Mesodermal cell (in vitro differentiated cells): ENCODE results near the gene SPATA2L. TPM values are rescaled to one million over a fixed set of nuclear protein-coding genes. Genes with fewer than 3 reads are reported as not detected.

Source experiments
- H3K27ac ChIP-seq: 2 replicates; pipeline ENCODE4 v1.7.0; 2013; ENCODE audit warnings: mild to moderate bottlenecking, low read depth, low read length, moderate library complexity; ENCODE audit not compliant: severe bottlenecking
- H3K36me3 ChIP-seq: 2 replicates; pipeline ENCODE4 v1.7.1; 2013; ENCODE audit warnings: mild to moderate bottlenecking, low read length, moderate library complexity; ENCODE audit not compliant: control insufficient read depth, insufficient read depth
- H3K4me1 ChIP-seq: one replicate; pipeline ENCODE4 v1.7.1; 2013; ENCODE audit warnings: mild to moderate bottlenecking, low read length; ENCODE audit not compliant: insufficient read depth, control insufficient read depth, poor library complexity, severe bottlenecking
- H3K4me3 ChIP-seq: 2 replicates; pipeline ENCODE4 v1.7.0; 2013; ENCODE audit warnings: low read length, control low read depth, mild to moderate bottlenecking; ENCODE audit not compliant: insufficient read depth, poor library complexity, severe bottlenecking; ENCODE audit errors: extremely low read depth
- H3K9me3 ChIP-seq: 2 replicates; pipeline ENCODE4 v1.7.1; 2013; ENCODE audit warnings: mild to moderate bottlenecking, low read length, moderate library complexity; ENCODE audit not compliant: control insufficient read depth
- WGBS, 2 experiments: methylation state at CpG; one replicate each; pipeline ENCODE4 v1.1.5; 2013; ENCODE audit warnings: missing lambda C conversion rate in 2 of 2; ENCODE audit not compliant: insufficient coverage in 2 of 2; 5-methylcytosine and 5-hydroxymethylcytosine counted together
- polyA plus RNA-seq, 2 experiments: library from polyadenylated mRNA; stranded (reverse); fragments of 50-300 nt; gene quantifications; one replicate each; pipeline ENCODE4 v1.2.3, GENCODE V29; 2013

Gene SPATA2L, protein sequence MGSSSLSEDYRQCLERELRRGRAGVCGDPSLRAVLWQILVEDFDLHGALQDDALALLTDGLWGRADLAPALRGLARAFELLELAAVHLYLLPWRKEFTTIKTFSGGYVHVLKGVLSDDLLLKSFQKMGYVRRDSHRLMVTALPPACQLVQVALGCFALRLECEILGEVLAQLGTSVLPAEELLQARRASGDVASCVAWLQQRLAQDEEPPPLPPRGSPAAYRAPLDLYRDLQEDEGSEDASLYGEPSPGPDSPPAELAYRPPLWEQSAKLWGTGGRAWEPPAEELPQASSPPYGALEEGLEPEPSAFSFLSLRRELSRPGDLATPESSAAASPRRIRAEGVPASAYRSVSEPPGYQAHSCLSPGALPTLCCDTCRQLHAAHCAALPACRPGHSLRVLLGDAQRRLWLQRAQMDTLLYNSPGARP
- polyA plus RNA-seq (2013, experiment 1 of 2) = 7.3 TPM
- 5.8 TPM for polyA plus RNA-seq (2013, experiment 2 of 2)

DNA sequence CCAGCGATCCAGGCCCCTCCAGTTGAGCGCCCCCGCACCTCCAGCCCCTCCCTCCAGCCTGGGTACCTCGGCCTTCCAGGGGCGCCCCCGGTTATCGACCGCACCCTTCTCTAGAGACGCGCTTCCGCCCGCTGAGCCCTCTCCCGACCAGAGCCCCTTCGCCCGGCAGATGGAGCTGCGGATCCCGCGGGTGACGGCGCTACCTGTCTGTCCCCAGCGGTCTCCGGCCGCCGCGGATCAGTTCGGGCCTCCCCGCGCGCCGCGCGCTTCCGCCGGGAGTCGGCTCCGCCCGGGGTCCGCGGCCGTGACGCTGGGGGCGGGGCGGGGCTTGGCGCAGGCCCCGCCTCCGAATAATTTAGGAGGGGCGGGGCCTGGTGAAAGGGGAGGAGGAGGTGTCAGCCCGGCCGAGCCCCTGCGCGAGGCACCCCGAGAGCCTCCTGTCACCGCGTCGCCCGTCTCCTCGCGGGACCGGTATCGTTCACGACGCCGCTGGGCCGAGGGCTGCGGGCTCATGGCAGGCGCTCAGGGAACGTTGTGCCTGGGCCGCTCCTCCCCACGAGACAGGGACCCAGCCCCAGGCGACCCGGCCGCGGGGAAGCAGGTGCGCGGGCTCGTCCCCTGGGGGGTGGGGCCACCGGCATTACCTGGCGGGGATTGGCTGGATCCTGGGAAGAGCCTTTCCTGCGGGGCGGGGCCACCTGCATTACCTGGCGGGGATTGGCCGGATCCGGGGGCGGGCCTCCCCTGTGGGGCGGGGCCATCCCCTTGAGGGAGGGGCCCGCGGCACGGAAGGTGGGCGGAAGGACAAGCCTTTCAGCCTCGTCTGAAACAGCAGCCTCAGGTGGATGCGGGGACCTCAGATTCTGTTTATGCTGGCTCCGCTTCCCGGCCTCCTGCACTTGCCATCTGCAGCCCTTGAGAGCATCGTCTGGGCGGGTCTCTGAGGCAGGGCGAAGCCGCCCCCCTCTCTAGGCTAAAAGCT is at the start of gene SPATA2L:
Gene SPATA2L, minus strand, starts transcription at position 281 of the 982 bp plus-strand sequence. CDS start 473 bp downstream, outside the sequence.
- 1% methylated on average over 51 to 80 of the region's 97 CpGs for WGBS, 2 experiments
- peak within 1 kb of the TSS; percentile 67 for H3K4me3 ChIP-seq
- H3K4me1 ChIP-seq = peaks cover 9% of the 10 kb centered on the region
- peaks cover 21% of the 10 kb centered on the region for H3K36me3 ChIP-seq
- peak within 1 kb of the TSS; percentile 86 for H3K27ac ChIP-seq
- no peaks in the 10 kb centered on the region for H3K9me3 ChIP-seq

DNA sequence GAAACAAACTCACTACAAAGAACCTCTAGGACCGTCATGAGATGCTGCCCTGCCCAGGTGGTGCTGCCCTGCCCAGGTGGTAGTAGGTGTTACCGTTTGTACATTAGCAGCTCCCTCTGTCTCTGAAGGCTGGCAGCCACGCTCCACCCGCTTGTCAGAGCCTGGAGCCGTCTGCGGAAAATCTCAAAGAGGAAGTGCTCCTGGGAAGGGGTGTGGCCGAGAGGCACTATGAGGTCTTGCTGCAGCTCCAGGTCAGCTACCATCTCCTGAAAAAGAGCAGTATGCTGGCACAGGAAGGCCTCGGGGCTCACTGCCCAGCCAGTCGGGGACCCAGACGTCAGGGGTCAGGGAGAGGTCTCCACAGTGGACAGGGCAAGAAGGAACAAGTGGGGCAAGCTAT is 48.1 kb upstream of the SPATA2L start:
- Histone ChIP-seq H3K9me3 (no peaks in the 10 kb centered on the region), H3K27ac (no peak overlapping the region), H3K4me3 (no peak overlapping the region), H3K4me1 (no peaks in the 10 kb centered on the region), H3K36me3 (peaks cover 68% of the 10 kb centered on the region)
- WGBS, 2 experiments = 88 to 94% methylated on average over 7 to 10 of the region's 10 CpGs

DNA sequence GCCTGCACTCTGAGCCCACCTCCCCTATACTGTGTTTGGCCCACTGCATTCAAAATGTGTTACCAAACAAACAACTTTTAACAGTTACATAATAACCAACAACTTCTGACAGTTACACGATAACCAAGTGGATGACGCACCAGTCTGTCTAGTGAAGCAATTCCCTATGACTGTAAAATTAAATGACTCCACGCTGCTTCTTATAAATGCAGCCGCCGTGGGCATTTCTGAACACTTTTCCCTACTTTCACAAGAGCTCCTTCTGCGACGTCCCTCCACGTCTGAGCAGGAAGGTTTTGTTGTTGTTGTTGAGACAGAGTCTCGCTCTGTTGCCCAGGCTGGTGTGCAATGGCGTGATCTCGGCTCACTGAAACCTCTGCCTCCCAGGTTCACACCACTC is 47.4 kb upstream of the SPATA2L start:
- WGBS, 2 experiments = 91 to 94% methylated on average over 6 to 9 of the region's 11 CpGs
- H3K27ac ChIP-seq = no peak overlapping the region
- H3K36me3 ChIP-seq = peaks cover 75% of the 10 kb centered on the region
- H3K9me3 ChIP-seq = no peaks in the 10 kb centered on the region
- no peaks in the 10 kb centered on the region for H3K4me1 ChIP-seq
- no peak overlapping the region for H3K4me3 ChIP-seq

DNA sequence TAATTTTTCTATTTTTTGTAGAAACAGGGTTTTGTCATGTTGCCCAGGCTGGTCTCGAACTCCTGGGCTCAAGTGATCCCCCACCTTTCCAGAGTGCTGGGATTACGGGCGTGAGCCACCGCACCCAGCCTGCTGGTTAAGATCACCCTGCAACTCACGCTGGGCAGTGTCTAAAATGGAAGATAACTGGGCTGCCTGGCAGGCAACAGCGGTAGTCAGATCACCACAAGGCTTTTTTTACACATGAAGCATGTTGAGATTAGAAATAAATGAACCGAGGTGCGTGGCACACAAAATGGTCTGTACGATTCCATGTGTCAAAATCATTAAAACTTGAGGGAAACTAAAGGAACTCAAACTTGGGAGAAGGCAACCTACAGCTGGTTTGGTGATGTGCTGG is 46.6 kb upstream of the SPATA2L start:
- WGBS, 2 experiments = 97 to 98% methylated on average over 7 to 9 of the region's 9 CpGs
- peaks cover 77% of the 10 kb centered on the region for H3K36me3 ChIP-seq

DNA sequence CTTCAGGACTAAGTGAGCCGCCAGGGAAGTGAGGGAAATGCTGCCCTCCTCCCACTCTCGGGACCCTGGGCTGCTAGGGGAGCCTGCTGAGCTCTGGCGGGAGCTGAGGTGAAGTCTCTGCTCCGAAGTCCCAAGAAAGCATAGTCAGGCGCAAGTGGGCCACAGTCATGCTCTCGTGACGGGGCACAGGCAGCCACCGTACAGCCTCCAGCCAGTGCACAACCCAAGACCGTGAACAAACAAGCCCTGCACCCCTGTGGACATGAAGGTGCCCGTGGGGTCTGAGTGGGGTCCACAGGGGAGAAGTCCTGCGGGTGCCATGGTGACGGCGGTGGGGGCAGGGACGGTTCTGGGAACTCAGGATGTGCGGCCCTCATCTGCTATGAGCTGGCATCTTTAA is 44.5 kb upstream of the SPATA2L start:
- no peak overlapping the region for H3K4me3 ChIP-seq
- no peak overlapping the region for H3K27ac ChIP-seq
- H3K4me1 ChIP-seq = no peaks in the 10 kb centered on the region
- no peaks in the 10 kb centered on the region for H3K9me3 ChIP-seq
- WGBS, 2 experiments = 94 to 96% methylated on average over 12 to 15 of the region's 15 CpGs
- peaks cover 81% of the 10 kb centered on the region for H3K36me3 ChIP-seq

More for the DNA sequence above, 46.6 kb upstream of the SPATA2L start:
- H3K4me3 ChIP-seq = no peak overlapping the region
- H3K4me1 ChIP-seq = no peaks in the 10 kb centered on the region
- no peaks in the 10 kb centered on the region for H3K9me3 ChIP-seq
- H3K27ac ChIP-seq = no peak overlapping the region

DNA sequence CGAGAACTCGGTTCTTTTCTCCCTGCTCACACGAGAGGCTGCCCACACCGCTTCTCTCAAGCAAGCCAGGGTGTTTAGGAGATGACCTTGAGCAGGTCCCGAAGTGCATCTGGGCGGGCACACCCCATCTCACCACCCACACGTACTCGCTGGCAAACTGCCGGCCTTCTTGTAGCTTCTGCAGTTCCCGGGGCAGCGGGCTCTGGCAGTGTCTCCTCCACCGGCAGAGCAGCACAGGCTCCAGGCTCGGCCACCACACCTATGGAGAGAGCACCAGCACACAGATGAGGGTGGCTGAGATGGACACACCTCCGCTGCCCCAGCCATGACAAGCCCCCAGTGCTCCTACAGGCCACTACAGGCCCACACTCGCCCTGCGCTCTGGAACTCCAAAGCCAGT is 43.3 kb upstream of the SPATA2L start:
- H3K27ac ChIP-seq = no peak overlapping the region
- WGBS, 2 experiments = 98% methylated on average over 10 to 12 of the region's 16 CpGs
- peaks cover 84% of the 10 kb centered on the region for H3K36me3 ChIP-seq
- H3K4me1 ChIP-seq = no peaks in the 10 kb centered on the region
- H3K4me3 ChIP-seq = no peak overlapping the region
- no peaks in the 10 kb centered on the region for H3K9me3 ChIP-seq

DNA sequence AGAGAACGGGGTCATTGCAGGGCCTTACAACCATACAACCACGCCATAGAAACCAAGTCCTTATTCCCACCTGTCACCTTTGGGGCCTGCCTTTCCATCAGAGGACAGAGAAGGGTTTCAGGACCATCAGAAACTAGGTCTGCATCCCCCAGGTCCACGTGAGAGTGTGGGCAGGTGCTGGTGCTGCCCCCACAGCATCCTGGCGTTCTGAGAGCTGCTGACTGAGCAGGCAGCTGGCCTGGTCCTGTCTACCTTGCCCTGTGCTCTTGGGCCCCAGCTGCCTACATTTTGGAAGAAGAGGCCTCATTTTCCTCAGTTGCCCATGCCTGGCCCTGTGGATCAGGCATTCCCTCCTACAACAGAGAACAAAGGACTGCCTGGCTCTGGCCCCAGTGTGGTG is 41.4 kb upstream of the SPATA2L start:
- Histone ChIP-seq H3K36me3 (peaks cover 86% of the 10 kb centered on the region), H3K4me3 (no peak overlapping the region)
- 96 to 100% methylated on average over 2 to 3 of the region's 4 CpGs for WGBS, 2 experiments

DNA sequence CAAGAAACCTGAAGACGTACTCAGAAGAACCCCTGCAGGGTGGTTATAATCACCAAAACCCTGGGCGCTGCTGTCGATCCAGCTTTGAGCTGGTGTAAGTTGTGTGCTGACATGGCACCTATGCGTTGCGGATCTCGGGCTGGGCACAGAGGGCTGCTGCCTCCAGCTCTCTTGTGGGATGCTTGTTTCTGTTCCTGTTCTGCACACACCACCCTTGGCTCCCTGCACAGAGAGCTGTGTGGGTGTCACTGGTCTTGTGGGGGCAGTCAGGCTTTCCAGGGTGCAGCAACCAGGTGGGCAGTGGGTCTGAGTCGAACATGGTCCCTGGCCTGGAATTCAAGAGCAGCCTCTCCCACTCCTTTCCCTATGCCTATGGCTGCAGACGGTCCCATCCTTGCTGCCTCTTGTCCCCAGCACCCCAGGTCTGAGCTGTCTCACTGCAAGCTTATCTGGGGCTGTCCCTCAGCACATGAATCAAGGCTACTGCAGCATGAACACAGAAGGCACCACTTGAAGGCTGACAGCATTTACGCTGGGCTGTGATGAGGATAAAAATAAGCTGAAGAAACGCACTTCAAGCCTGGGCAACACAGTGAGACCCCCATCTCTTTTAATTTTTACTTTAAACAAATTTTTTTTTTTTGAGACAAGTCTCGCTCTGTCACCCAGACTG is 40.0 kb upstream of the SPATA2L start:
- Histone ChIP-seq H3K4me1 (no peaks in the 10 kb centered on the region), H3K4me3 (no peak overlapping the region), H3K9me3 (no peaks in the 10 kb centered on the region), H3K27ac (no peak overlapping the region), H3K36me3 (peaks cover 87% of the 10 kb centered on the region)
- 94% methylated on average over 7 to 10 of the region's 11 CpGs for WGBS, 2 experiments

More for the DNA sequence above, 41.4 kb upstream of the SPATA2L start:
- Histone ChIP-seq H3K27ac (no peak overlapping the region), H3K4me1 (no peaks in the 10 kb centered on the region), H3K9me3 (no peaks in the 10 kb centered on the region)

DNA sequence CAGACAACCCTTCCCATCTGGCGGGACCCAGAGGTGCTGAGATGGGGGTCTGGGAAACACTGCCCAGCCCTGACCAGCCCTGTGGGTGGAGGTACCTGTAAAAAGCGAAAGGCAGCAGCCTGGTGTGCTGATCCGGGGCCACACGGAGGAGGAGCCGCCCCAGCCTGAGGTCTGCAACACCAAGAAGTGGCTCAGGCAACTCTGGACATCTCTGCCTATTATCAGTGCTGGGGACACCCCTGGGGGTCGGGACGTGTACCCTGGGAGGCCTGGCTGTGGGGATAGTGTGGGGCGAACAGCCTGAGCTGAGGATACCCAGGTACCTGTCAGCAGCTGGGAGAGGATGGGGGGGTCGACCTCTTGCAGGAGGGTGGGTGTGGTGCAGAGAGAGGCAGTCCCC is 37.9 kb upstream of the SPATA2L start:
- Histone ChIP-seq H3K9me3 (no peaks in the 10 kb centered on the region), H3K4me3 (no peak overlapping the region), H3K27ac (no peak overlapping the region), H3K4me1 (no peaks in the 10 kb centered on the region), H3K36me3 (peaks cover 92% of the 10 kb centered on the region)
- 91% methylated on average over 7 to 9 of the region's 9 CpGs for WGBS, 2 experiments
